ENCODE results near the gene AHDC1.

Gene AHDC1

GRCh38 chr1:27592232-27592930, 11.6 kb downstream of the AHDC1 start:
- DNase-seq = no peak

GRCh38 chr1:27591622-27592021, 12.3 kb downstream of the AHDC1 start:
- no peak for DNase-seq
- in situ Hi-C loops (cut with MboI; ENCODE audit: low pct_unique_long_range_greater_than_20kb, low sequenced_read_pairs) = no loop called here

More at GRCh38 chr1:27592232-27592930, 11.6 kb downstream of the AHDC1 start:
- in situ Hi-C loops (cut with MboI; ENCODE audit: low pct_unique_long_range_greater_than_20kb, low sequenced_read_pairs) = no loop called here

- in situ Hi-C loops (cut with MboI; ENCODE audit: low pct_unique_long_range_greater_than_20kb, low sequenced_read_pairs) = no loop called here
- no peak for DNase-seq
Measured at GRCh38 chr1:27590917-27591508, 12.9 kb downstream of the AHDC1 start.

DNA sequence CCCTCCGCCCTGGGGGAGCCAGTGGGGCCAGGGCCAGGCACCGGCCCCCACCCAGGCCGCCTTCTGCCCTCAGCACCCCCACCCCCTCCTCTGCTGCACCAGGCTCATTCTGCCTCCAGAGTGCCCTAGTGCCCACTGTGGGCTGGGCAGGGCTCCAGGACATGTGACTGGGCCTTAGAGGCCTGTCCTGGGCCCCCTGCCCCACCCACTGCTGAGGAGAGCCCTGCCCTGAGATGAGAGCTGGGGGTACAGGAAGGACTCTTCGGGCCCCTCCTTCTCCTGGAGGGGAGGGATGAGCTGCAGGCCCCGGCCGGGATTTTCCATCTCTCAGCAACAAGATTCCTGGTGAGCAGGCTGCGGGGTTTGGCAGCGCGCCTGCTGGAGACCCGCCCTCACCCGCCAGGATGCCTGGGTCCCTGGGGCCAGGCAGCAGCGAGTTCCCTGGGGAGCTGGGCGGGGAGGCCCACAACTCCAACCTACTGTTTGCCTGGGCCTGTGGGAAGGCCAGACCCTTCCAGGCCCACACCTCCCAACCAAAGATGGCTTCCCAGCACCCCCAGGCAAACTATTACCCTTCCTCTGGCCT, 14.0 kb downstream of the AHDC1 start:
- no peak for DNase-seq
- in situ Hi-C loops (cut with MboI; ENCODE audit: low pct_unique_long_range_greater_than_20kb, low sequenced_read_pairs) = no loop called here

- in situ Hi-C loops (cut with MboI; ENCODE audit: low pct_unique_long_range_greater_than_20kb, low sequenced_read_pairs) = no loop called here
- DNase-seq = no peak
Measured at GRCh38 chr1:27589441-27589840, 14.5 kb downstream of the AHDC1 start.

GRCh38 chr1:27588256-27589232, 15.4 kb downstream of the AHDC1 start:
- in situ Hi-C loops (cut with MboI; ENCODE audit: low pct_unique_long_range_greater_than_20kb, low sequenced_read_pairs) = no loop called here
- no peak for DNase-seq

GRCh38 chr1:27585684-27586083, 18.3 kb downstream of the AHDC1 start:
- DNase-seq = no peak
- in situ Hi-C loops (cut with MboI; ENCODE audit: low pct_unique_long_range_greater_than_20kb, low sequenced_read_pairs) = no loop called here

- in situ Hi-C loops (cut with MboI; ENCODE audit: low pct_unique_long_range_greater_than_20kb, low sequenced_read_pairs) = no loop called here
- no peak for DNase-seq
Measured at GRCh38 chr1:27584453-27584852, 19.5 kb downstream of the AHDC1 start.

DNA sequence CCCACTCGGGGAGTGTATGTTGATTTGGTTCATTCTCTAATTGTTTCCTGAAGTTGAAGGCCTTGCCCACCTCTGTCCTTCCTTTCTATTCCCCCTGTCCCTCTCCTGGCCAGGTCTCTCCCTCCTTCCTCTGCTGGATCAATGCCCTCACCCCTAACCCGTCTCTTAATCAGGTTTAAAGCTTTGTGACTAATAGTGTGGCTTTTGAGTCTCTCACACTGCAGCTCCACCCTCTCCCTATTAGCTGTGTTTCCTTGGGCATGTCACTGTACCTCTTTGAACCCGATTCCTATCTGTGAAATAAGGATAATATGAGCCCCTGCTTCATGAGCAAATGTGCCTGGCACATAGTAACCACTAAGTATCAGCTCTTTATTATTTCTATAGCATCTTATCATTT, 20.5 kb downstream of the AHDC1 start:
- in situ Hi-C loops (cut with MboI; ENCODE audit: low pct_unique_long_range_greater_than_20kb, low sequenced_read_pairs) = no loop called here
- DNase-seq = no peak

DNA sequence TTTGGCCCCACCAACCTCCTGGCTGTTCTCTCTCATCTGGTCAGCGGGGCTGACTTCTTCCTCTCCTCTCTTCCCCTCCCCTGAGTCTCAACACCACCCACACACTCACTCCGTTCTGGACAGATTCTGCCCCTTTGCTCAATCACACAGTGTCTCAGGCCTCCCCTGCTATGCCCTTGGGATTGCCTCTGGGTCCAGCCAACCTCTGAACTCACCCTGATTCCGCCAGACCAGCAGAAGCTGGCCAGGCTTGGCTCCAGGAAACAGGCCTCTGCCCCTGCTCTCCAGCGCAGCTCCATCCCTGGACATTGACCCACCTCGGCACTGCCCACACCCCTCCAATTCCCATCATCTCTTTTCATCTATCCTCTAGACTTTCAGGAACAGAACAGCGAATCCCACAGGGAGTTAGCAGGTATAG, 22.1 kb downstream of the AHDC1 start:
- in situ Hi-C loops (cut with MboI; ENCODE audit: low pct_unique_long_range_greater_than_20kb, low sequenced_read_pairs) = no loop called here
- no peak for DNase-seq

- DNase-seq = no peak
- in situ Hi-C loops (cut with MboI; ENCODE audit: low pct_unique_long_range_greater_than_20kb, low sequenced_read_pairs) = no loop called here
Measured at GRCh38 chr1:27577504-27578188, 26.3 kb downstream of the AHDC1 start.

DNA sequence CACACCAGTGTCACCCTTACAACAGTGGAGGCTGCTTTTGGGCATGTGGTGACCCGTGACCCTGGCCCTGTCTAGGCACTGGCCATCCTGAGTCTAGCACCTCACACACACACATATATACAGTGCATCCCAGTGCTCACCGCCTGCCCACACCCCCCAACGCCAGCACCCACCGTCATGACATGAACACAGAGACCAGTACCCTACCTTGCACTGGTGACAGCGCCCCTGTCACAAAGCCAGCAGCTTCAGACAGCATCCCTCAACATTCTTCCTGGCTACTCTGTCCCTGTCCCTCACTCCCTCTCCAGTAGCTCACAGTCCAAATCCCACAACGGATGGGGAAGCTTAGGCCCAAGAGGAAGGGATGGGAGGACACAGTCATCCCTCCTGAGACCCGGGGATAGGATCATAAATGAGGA, 27.1 kb downstream of the AHDC1 start:
- in situ Hi-C loops (cut with MboI; ENCODE audit: low pct_unique_long_range_greater_than_20kb, low sequenced_read_pairs) = no loop called here
- no peak for DNase-seq

DNA sequence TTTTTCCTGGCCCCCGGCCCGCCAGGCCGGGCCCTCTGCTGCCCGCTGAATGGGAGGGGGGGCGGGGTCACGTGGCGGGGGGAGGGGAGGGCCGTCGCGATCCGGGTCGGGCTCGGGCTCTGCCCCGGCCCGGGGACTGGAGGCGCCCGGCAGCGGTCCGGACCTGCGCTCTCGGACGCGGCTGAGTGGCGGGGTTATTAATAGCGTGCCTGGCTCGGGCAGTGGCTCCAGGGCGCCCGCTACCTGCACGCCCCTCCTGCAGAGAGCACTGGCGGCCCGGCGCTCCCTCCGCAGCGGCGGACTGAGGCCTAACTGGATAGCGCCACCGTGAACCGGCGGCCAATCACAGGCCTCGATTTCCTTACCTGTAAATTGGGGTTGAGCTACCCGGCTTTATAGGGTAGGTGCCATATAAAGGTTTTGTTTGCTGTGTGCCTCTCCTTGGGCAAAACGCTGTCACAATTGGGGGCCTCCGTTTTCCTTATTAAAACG, 28.1 kb downstream of the AHDC1 start:
- no peak for DNase-seq
- in situ Hi-C loops (cut with MboI; ENCODE audit: low pct_unique_long_range_greater_than_20kb, low sequenced_read_pairs) = no loop called here

GRCh38 chr1:27574871-27575831, 28.8 kb downstream of the AHDC1 start:
- in situ Hi-C loops (cut with MboI; ENCODE audit: low pct_unique_long_range_greater_than_20kb, low sequenced_read_pairs) = no loop called here
- no peak for DNase-seq

GRCh38 chr1:27574001-27574781, 29.8 kb downstream of the AHDC1 start:
- in situ Hi-C loops (cut with MboI; ENCODE audit: low pct_unique_long_range_greater_than_20kb, low sequenced_read_pairs) = no loop called here
- no peak for DNase-seq

DNA sequence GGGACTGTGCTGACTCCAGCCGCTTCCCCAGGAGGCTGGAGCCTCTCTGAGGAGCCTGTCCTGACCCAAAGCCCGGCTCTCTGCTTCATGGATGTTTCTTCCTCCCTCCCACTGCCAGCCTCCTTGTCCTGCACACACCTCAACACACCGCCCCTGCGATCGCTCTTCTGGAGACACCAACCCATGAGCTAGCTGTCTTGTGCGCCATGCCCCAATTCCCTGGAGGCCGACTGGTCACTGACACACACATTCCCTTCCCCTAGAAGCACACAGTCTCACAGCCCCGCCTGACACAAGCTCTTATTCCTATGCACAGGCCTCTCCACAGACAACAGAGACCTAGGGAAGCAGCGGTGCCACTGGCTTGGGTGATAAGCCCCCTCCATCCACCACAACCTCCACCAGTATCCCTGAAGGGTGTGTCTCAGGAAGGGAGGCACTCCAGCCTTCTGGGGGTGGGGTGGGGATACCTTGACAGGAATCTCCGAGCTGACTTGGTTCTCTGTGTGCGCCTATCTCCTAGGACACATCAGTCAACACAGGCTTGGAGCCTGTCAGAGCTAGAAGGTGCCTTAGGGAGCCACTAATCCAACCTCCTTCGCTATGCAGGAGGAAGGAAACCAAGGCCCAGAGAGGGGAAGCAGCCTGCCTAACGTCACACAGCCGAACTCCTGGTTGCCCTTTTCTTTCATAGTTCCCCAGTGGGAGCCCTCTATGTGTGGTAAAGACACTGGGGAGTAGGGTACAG, 31.1 kb downstream of the AHDC1 start:
- in situ Hi-C loops (cut with MboI; ENCODE audit: low pct_unique_long_range_greater_than_20kb, low sequenced_read_pairs) = no loop called here
- no peak for DNase-seq

Data from KBM-7 (cell line).